ENCODE results near the gene MYO1D.

GRCh38 chr17:32909787-32910369, 33.0 kb upstream of the MYO1D start:
- no peak for TF ChIP-seq SUZ12 (IDR thresholded peaks at IDR 0.05)
- TF ChIP-seq FOXK2 (IDR thresholded peaks at IDR 0.05): no peak
- TF ChIP-seq BHLHE40 (IDR thresholded peaks at IDR 0.05; ENCODE audit: borderline replicate concordance): no peak
- TF ChIP-seq TARDBP (IDR thresholded peaks at IDR 0.05): no peak
- TF ChIP-seq FOXM1 (IDR thresholded peaks at IDR 0.05; ENCODE audit: borderline replicate concordance): no peak
- TF ChIP-seq NFRKB (IDR thresholded peaks at IDR 0.05): no peak
- no peak for TF ChIP-seq LEF1 (IDR thresholded peaks at IDR 0.05; ENCODE audit: borderline replicate concordance)
- no peak for TF ChIP-seq PKNOX1 (IDR thresholded peaks at IDR 0.05)
- no peak for TF ChIP-seq CTBP1 (IDR thresholded peaks at IDR 0.05; ENCODE audit: borderline replicate concordance)
- no peak for TF ChIP-seq ELF4 (IDR thresholded peaks at IDR 0.05)
- no peak for TF ChIP-seq SP1 (IDR thresholded peaks at IDR 0.05)
